Fibroblast of villous mesenchyme (primary cell): ENCODE data around the gene C1orf159. TPM values are rescaled to one million over a fixed set of nuclear protein-coding genes. Genes with fewer than 3 reads are reported as not detected.
A peak's percentile ranks its signal among the peaks of the same experiment; 100 is the strongest.

Experiments used
- DNase-seq: peaks from one replicate; pipeline ENCODE4 v3.0.0-alpha.2; 2010; ENCODE audit warnings: low read depth
- H3K4me3 ChIP-seq: 2 replicates; pipeline ENCODE4 v1.5.1; 2011; ENCODE audit warnings: low read depth, mild to moderate bottlenecking, low read length
- total RNA-seq: library from RNA; depleted of rRNA; stranded (reverse); fragments of >200 nt; gene quantifications from 2 replicates; pipeline ENCODE4 v1.2.3, GENCODE V29; 2012
- TF ChIP-seq, protein P1 (sequence below): IDR thresholded peaks from 2 replicates; pipeline ENCODE4 v1.5.1; 2012; ENCODE audit warnings: low read depth, mild to moderate bottlenecking, low read length; ENCODE audit not compliant: insufficient read depth

Gene C1orf159
- total RNA-seq, 1 donor: 6.5 TPM

DNA sequence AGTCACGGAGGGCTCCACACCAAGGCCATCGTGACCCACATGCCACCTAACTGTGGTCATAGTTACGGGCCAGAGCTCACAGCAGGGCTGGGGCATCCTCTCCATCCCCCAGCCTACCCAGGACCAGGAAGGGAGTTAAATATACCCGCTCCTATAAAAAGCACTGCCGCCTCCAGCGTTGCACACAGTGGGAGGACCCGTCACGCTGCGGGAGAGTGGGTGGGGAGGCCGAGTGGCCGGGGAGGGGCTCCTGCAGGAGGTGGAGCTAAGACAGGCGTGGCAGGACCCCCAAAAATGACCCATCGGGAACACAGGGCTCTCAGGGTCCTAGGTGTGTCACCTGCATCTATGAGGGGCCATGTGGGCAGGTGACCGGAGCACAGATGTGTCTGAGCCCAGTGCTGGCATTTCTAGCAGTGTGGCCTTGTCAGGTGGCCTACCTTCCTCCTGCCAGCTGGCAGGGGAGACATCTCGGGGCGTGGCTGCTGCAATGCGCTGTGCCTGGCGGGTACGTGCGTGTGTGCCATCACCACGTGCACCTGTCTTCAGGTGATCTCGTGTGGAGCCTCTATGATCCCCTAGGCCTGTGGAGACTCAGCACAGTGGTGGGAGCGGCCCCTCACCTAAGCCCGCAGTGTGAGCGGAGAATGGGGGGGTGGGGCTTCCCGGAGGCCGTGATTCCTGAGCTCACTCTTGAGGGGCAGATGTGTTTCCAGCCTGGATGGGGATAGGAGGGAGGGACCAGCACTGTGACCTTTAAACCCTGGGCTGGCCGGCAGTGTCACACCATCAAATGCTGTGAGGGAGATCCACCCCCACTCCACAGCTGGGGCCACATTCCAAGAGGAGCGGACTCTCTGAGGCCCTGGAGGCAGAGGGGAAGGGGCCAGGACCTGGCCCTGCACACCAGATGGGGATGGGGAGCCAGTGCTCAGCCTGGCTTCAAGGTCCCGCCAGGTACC lies 78.2 kb downstream of the C1orf159 start:
- no peak overlapping the region for H3K4me3 ChIP-seq
- no peak for DNase-seq
- TF ChIP-seq, protein P1, sequence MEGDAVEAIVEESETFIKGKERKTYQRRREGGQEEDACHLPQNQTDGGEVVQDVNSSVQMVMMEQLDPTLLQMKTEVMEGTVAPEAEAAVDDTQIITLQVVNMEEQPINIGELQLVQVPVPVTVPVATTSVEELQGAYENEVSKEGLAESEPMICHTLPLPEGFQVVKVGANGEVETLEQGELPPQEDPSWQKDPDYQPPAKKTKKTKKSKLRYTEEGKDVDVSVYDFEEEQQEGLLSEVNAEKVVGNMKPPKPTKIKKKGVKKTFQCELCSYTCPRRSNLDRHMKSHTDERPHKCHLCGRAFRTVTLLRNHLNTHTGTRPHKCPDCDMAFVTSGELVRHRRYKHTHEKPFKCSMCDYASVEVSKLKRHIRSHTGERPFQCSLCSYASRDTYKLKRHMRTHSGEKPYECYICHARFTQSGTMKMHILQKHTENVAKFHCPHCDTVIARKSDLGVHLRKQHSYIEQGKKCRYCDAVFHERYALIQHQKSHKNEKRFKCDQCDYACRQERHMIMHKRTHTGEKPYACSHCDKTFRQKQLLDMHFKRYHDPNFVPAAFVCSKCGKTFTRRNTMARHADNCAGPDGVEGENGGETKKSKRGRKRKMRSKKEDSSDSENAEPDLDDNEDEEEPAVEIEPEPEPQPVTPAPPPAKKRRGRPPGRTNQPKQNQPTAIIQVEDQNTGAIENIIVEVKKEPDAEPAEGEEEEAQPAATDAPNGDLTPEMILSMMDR: no peak

DNA sequence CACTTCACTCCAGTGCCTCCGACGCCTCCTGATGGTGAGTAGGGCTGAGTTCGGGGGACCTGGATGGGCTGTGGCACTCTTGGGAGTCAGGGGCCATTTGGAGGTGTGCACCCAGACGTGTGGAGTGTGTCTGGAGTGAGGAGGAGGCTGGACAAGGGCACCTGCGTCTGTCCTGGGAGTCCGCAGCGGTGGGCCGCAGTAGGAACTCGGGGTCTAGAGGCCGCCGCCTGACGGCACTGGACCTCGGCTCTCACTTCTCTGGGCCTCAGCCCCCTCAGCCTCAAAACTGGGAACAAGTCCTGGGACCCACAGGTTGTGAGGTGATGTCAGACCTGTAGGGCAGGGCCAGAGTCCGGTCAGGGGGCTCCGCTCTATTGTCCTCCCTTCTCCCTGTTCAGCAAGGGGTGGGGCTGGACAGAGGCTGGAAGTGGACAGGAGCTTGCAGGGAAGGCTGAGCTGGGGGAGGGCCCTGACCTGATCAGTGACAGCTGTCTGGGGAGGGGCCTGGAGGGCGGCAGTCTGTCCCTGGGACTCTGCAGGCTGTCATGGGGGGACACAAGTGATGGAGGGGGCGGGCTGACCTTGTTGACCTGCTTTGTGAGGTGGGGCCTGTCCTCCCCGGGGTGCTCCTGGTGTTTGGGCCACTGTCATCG lies 80.5 kb downstream of the C1orf159 start:
- H3K4me3 ChIP-seq: no peak overlapping the region
- TF ChIP-seq, protein P1: no peak
- DNase-seq: no peak

DNA sequence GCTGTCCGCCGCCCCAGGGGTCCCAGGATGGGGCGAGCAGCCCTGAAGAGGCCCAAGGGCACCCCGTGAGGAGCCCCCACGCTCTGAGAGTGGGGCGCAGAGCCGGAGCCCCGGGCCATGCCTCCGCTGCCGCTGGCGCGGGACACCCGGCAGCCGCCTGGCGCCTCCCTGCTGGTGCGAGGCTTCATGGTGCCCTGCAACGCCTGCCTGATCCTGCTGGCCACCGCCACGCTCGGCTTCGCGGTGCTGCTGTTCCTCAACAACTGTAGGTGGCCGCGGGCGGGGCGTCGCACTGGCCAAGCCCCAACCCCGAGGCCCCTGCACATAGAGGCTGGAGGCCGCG lies 81.5 kb downstream of the C1orf159 start:
- DNase-seq: no peak

DNA sequence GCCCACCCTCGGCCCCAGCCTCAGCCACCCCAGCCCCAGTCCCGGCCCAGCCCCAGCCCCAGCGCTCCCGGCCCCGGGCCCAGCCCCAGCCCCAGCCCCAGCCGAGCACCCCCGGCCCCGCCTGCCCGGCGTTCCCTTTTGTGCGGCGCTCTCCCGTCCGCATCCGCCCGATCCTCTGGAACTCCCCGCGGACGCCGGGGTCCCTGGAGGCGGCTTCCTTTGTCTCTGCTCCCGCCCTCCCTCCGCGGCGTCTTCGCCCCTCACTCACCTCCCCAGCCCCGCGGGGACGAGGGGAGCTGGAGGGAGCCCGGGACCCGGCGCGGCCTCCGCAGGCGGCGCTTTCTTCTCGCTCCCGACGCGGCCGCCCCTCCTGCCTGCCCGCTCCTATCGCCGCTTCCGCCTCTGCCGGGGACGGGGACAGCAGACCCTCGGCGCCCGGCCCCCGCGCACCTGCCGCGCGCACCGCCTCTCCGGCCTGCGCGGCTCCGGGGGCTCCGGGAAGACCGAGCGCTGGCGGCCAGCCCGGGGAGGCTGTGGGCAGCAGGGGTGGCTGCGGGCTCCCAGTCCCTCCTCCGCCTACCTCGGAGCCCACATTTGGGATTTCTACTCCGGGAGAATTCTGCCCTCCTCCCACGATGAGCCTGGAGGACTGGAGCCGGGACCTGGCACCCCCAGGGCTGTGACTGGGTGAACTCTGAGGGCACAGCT lies 82.0 kb downstream of the C1orf159 start:
- peak overlapping the region; percentile 34 for H3K4me3 ChIP-seq
- TF ChIP-seq, protein P1: no peak
- no peak for DNase-seq

More for the DNA sequence above, 81.5 kb downstream of the C1orf159 start:
- TF ChIP-seq, protein P1: no peak
- H3K4me3 ChIP-seq: no peak overlapping the region

DNA sequence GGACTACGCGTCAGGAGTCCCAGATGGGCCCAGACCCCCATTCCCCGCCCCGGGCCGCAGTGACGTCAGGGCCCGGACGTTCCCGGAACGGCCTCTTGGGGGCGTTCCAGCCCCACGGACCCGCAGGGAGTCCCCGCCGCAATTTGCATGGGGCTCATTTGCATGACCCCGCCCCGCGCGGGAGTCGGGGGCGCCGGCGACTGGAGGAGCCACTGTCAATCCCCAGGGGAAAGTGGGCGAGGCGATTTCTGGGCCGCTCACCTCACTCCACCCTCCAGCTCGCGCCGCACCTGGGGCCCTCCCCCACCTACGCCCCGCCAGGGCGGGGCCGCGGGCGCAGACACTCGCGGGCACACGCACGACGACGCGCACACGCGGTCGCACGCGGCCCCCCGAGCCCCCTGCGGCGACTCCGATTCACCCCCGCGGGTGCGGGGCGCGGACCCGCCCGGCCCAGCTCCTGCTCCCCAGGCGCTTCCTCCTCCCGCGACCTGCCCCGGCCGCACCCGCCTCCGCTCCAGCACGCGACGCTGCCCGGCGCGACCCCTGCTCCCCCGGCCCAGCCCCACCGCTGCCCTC lies 82.8 kb downstream of the C1orf159 start:
- TF ChIP-seq, protein P1: peak; percentile 75
- peak; percentile 86 for DNase-seq
- H3K4me3 ChIP-seq: peak overlapping the region; percentile 54

DNA sequence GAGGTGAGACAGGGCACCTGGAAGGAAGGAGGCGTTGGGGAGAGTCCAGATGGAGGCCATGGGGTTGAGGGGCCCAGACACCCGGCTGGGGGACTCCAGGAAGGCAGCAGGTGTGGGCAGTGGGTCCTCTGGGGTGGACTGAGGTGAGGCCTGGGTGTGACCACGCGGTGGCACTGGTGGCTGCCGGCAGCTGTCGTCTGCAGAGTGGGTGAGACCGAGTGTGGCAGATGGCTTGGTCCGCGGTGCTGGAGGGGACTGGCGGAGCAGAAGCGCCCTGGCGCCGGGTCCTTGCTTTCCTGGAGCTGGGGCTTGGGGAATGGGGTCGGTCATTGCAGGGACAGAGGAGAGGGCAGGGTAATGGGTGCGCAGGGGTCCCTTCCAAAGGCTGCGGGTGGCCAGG lies 83.5 kb downstream of the C1orf159 start:
- DNase-seq: no peak
- TF ChIP-seq, protein P1: no peak
- H3K4me3 ChIP-seq: no peak overlapping the region
